Ishikawa (cell line): ENCODE results near the gene FLAD1.

Source experiments
- EGR1 ChIP-seq: IDR thresholded peaks from 2 replicates; pipeline ENCODE4 v1.6.1; 2012
- EP300 ChIP-seq: IDR thresholded peaks from 2 replicates; pipeline ENCODE4 v1.6.1; 2012; ENCODE audit warnings: borderline replicate concordance
- REST ChIP-seq: IDR thresholded peaks from 2 replicates; pipeline ENCODE4 v1.6.1; 2012; ENCODE audit warnings: low read depth, mild to moderate bottlenecking
- TAF1 ChIP-seq: IDR thresholded peaks from 2 replicates; pipeline ENCODE4 v1.6.1; 2012; ENCODE audit warnings: low read depth, mild to moderate bottlenecking

GRCh38 chr1:155019377-155020245 is 36.5 kb downstream of the FLAD1 start:
- TF ChIP-seq EGR1, result no peak
- no peak for TF ChIP-seq EP300
- TF ChIP-seq REST, result no peak
- no peak for TF ChIP-seq TAF1
